ENCODE measurements around the gene COL23A1. TPM values are rescaled to one million over a fixed set of nuclear protein-coding genes. Genes with fewer than 3 reads are reported as not detected.

COL23A1 gene
- total RNA-seq, 1 experiment from 2014 or later: not detected

DNA sequence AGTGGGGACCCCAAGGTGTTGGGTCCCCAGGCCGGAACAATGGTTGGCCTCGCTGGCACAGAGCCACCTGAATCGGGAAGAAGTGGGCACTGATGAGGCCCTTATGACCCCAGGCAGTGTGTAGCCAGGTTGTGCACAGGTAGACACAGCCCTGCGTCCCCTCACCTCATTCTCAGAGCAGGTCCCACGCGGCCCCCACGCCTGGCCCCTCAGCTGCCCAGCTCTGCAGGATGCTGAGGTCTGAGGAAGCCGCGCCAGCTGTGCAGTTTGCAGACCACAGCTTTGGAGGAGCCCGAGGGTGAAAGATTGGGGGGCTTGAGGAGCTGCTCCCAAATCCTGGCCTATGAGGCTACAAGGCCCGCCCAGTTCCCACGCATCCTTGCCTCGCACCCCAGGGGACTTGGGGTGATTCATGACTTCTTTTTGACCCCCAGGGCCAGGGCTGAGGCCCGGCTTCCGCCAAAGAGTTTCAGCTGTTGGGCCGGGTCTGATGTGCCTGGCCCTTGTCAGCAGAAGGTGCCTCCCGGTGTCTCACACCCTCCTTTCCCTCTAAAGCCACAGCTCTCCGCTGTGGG is 269.8 kb downstream of the COL23A1 start:
- Histone ChIP-seq H3K9me3 (ENCODE audit: low read depth, low read length, poor library complexity, severe bottlenecking) (no peaks in the 10 kb centered on the region), H3K36me3 (ENCODE audit: insufficient read depth, low read length, poor library complexity, severe bottlenecking) (no peaks in the 10 kb centered on the region), H3K4me3 (ENCODE audit: low read depth, low read length, poor library complexity, severe bottlenecking) (no peak overlapping the region), H3K27me3 (replicated peaks; ENCODE audit: insufficient read depth, low read depth, low read length, poor library complexity) (no peaks in the 10 kb centered on the region), H3K27ac (ENCODE audit: low read depth, low read length, poor library complexity, severe bottlenecking) (no peak overlapping the region), H3K4me1 (ENCODE audit: insufficient read depth, low read length, poor library complexity, severe bottlenecking) (no peaks in the 10 kb centered on the region)
- ChIA-PET POLR2A (ENCODE audit: low non-redundant PET) (no interaction called here), CTCF (no interaction called here)
- no TSS peak for BruUV-seq (replicated peaks)
- no peak for DNase-seq (ENCODE audit: low spot score)
- intact Hi-C loops (cut with micrococcal nuclease; ENCODE audit: unreplicated experiment): no loop called here
- TF ChIP-seq, protein P1, sequence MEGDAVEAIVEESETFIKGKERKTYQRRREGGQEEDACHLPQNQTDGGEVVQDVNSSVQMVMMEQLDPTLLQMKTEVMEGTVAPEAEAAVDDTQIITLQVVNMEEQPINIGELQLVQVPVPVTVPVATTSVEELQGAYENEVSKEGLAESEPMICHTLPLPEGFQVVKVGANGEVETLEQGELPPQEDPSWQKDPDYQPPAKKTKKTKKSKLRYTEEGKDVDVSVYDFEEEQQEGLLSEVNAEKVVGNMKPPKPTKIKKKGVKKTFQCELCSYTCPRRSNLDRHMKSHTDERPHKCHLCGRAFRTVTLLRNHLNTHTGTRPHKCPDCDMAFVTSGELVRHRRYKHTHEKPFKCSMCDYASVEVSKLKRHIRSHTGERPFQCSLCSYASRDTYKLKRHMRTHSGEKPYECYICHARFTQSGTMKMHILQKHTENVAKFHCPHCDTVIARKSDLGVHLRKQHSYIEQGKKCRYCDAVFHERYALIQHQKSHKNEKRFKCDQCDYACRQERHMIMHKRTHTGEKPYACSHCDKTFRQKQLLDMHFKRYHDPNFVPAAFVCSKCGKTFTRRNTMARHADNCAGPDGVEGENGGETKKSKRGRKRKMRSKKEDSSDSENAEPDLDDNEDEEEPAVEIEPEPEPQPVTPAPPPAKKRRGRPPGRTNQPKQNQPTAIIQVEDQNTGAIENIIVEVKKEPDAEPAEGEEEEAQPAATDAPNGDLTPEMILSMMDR (conservative IDR thresholded peaks at IDR 0.05; ENCODE audit: low read depth, low read length): no peak
- no peak for TF ChIP-seq EZH2 (IDR thresholded peaks at IDR 0.05; ENCODE audit: borderline replicate concordance, low read depth, low read length, poor library complexity, severe bottlenecking)

DNA sequence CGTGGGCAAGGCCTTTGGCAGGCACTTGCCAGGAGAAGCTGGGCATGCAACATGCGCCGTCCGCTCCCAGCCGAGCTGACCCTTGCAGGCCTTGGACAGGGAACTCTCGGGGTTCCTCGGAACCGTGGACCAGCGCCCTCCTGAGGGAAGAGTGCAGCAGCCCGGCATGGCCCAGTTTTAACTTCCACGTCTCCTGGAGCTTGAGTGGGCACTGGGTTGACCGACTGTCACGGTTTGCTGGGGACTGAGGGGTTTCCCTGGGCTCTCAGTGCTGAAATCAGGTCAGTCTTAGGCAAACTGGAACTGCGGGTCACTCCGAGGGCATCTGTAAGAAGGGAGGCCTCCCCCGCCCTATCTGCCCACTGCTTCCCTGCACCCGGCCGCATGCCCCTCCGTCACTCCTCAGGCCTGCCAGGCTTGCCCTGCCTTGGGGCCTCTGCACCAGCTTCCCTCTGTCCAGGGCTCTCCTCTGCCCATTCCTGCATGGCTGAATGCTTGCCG is 270.6 kb downstream of the COL23A1 start:
- POLR2A ChIA-PET (ENCODE audit: low non-redundant PET): no interaction called here
- CTCF ChIA-PET: no interaction called here
- DNase-seq (ENCODE audit: low spot score): no peak

DNA sequence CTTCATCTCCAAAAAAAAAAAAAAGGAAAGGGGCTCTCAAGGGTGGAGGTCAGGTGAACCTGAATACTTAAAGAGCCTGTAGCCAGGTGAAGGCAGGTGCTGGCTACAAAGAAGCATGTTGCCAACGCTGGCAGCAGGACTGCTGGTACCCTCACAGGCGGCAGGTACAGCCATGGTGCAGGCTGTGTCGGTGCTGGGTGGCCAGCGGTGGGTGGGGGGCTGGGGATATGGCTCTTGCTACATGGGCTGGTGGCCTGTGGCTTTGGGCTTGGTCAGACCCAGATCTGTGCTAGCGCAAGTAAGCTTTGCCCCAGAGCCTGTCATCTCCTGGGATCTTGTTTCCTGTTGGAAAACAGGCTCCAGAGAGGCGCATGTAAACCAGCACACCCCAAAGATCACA is 271.3 kb downstream of the COL23A1 start:
- CTCF ChIA-PET: no interaction called here
- DNase-seq (ENCODE audit: low spot score): no peak
- BruUV-seq (replicated peaks): no TSS peak
- H3K36me3 ChIP-seq (ENCODE audit: insufficient read depth, low read length, poor library complexity, severe bottlenecking): no peaks in the 10 kb centered on the region
- intact Hi-C loops (cut with micrococcal nuclease; ENCODE audit: unreplicated experiment): no loop called here
- no peak overlapping the region for H3K27ac ChIP-seq (ENCODE audit: low read depth, low read length, poor library complexity, severe bottlenecking)
- no peaks in the 10 kb centered on the region for H3K4me1 ChIP-seq (ENCODE audit: insufficient read depth, low read length, poor library complexity, severe bottlenecking)
- TF ChIP-seq, protein P1 (conservative IDR thresholded peaks at IDR 0.05; ENCODE audit: low read depth, low read length): no peak
- TF ChIP-seq EZH2 (IDR thresholded peaks at IDR 0.05; ENCODE audit: borderline replicate concordance, low read depth, low read length, poor library complexity, severe bottlenecking): no peak
- POLR2A ChIA-PET (ENCODE audit: low non-redundant PET): no interaction called here
- H3K9me3 ChIP-seq (ENCODE audit: low read depth, low read length, poor library complexity, severe bottlenecking): no peaks in the 10 kb centered on the region
- no peaks in the 10 kb centered on the region for H3K27me3 ChIP-seq (replicated peaks; ENCODE audit: insufficient read depth, low read depth, low read length, poor library complexity)
- no peak overlapping the region for H3K4me3 ChIP-seq (ENCODE audit: low read depth, low read length, poor library complexity, severe bottlenecking)

More for the DNA sequence above, 270.6 kb downstream of the COL23A1 start:
- Histone ChIP-seq H3K9me3 (ENCODE audit: low read depth, low read length, poor library complexity, severe bottlenecking) (no peaks in the 10 kb centered on the region), H3K27me3 (replicated peaks; ENCODE audit: insufficient read depth, low read depth, low read length, poor library complexity) (no peaks in the 10 kb centered on the region), H3K27ac (ENCODE audit: low read depth, low read length, poor library complexity, severe bottlenecking) (no peak overlapping the region), H3K36me3 (ENCODE audit: insufficient read depth, low read length, poor library complexity, severe bottlenecking) (no peaks in the 10 kb centered on the region), H3K4me3 (ENCODE audit: low read depth, low read length, poor library complexity, severe bottlenecking) (no peak overlapping the region), H3K4me1 (ENCODE audit: insufficient read depth, low read length, poor library complexity, severe bottlenecking) (no peaks in the 10 kb centered on the region)
- no peak for TF ChIP-seq EZH2 (IDR thresholded peaks at IDR 0.05; ENCODE audit: borderline replicate concordance, low read depth, low read length, poor library complexity, severe bottlenecking)
- TF ChIP-seq, protein P1 (conservative IDR thresholded peaks at IDR 0.05; ENCODE audit: low read depth, low read length): no peak
- no TSS peak for BruUV-seq (replicated peaks)
- intact Hi-C loops (cut with micrococcal nuclease; ENCODE audit: unreplicated experiment): no loop called here
